Activated T-helper 2 cell treated with anti-CD3 and anti-CD28 coated beads, Interferon-gamma antibody, Interleukin-2, Interleukin-4, amounts not matched to agents 10 μg/mL and 5 μg/mL and 100 μg/mL, durations not matched to agents 14 hours and 24 hours and 36 hours (primary cell): ENCODE results near the gene AMBRA1. TPM values are rescaled to one million over a fixed set of nuclear protein-coding genes. Genes with fewer than 3 reads are reported as not detected.

ENCODE experiments used
- DNase-seq: peaks from one replicate; pipeline ENCODE4 v3.0.0; 2021; ENCODE audit warnings: low spot score
- H3K27ac Mint-ChIP-seq: one replicate; pipeline ENCODE4 v1.8.0; 2021; ENCODE audit warnings: mixed read lengths
- H3K27me3 Mint-ChIP-seq: one replicate; pipeline ENCODE4 v1.8.0; 2021; ENCODE audit warnings: low read depth, mixed read lengths
- H3K36me3 Mint-ChIP-seq: one replicate; pipeline ENCODE4 v1.8.0; 2021; ENCODE audit warnings: low read depth, mixed read lengths
- H3K4me1 Mint-ChIP-seq: one replicate; pipeline ENCODE4 v1.8.0; 2021; ENCODE audit warnings: low read depth, mixed read lengths
- H3K4me3 Mint-ChIP-seq: one replicate; pipeline ENCODE4 v1.8.0; 2021; ENCODE audit warnings: low read depth, mild to moderate bottlenecking, moderate library complexity, mixed read lengths
- H3K9me3 Mint-ChIP-seq: one replicate; pipeline ENCODE4 v1.8.0; 2021; ENCODE audit warnings: mixed read lengths
- intact Hi-C: fragments of 100-400 bp; cut with micrococcal nuclease; formaldehyde crosslinking; loops from one replicate; pipeline ENCODE4 v1.15.1; 2023
- total RNA-seq: library from RNA; stranded (reverse); gene quantifications from 2 replicates; pipeline ENCODE4 v1.2.3, GENCODE V29; 2022

AMBRA1 gene
- total RNA-seq, 1 donor from 2014 or later, result 32.7 TPM

GRCh38 chr11:46414466-46414796 lies 179.4 kb downstream of the AMBRA1 start:
- Mint-ChIP-seq H3K36me3 (peaks cover 30% of the 10 kb centered on the region), H3K4me3 (no peak overlapping the region), H3K9me3 (no peaks in the 10 kb centered on the region), H3K27me3 (no peaks in the 10 kb centered on the region), H3K4me1 (no peaks in the 10 kb centered on the region), H3K27ac (no peak overlapping the region)
- no peak for DNase-seq
- intact Hi-C loops, result no loop called here

- H3K4me3 Mint-ChIP-seq, result no peak overlapping the region
- intact Hi-C loops, result no loop called here
- no peaks in the 10 kb centered on the region for H3K4me1 Mint-ChIP-seq
- no peak overlapping the region for H3K27ac Mint-ChIP-seq
- no peaks in the 10 kb centered on the region for H3K27me3 Mint-ChIP-seq
- peaks cover 30% of the 10 kb centered on the region for H3K36me3 Mint-ChIP-seq
- no peaks in the 10 kb centered on the region for H3K9me3 Mint-ChIP-seq
- DNase-seq, result no peak
Observed at GRCh38 chr11:46413760-46414465, 179.9 kb downstream of the AMBRA1 start.

- no peak overlapping the region for H3K4me3 Mint-ChIP-seq
- intact Hi-C loops, result no loop called here
- H3K27me3 Mint-ChIP-seq, result no peaks in the 10 kb centered on the region
- no peaks in the 10 kb centered on the region for H3K9me3 Mint-ChIP-seq
- no peak for DNase-seq
- no peaks in the 10 kb centered on the region for H3K4me1 Mint-ChIP-seq
- no peak overlapping the region for H3K27ac Mint-ChIP-seq
- H3K36me3 Mint-ChIP-seq, result peaks cover 28% of the 10 kb centered on the region
Observed at GRCh38 chr11:46410021-46410420, 183.8 kb downstream of the AMBRA1 start.

GRCh38 chr11:46408407-46408986 lies 185.3 kb downstream of the AMBRA1 start:
- Mint-ChIP-seq H3K4me3 (no peak overlapping the region), H3K9me3 (no peaks in the 10 kb centered on the region), H3K27ac (no peak overlapping the region), H3K27me3 (no peaks in the 10 kb centered on the region), H3K36me3 (peaks cover 24% of the 10 kb centered on the region), H3K4me1 (no peaks in the 10 kb centered on the region)
- DNase-seq, result no peak
- intact Hi-C loops, result no loop called here

GRCh38 chr11:46407635-46408034 lies 186.2 kb downstream of the AMBRA1 start:
- no peak for DNase-seq
- no peaks in the 10 kb centered on the region for H3K27me3 Mint-ChIP-seq
- peaks cover 27% of the 10 kb centered on the region for H3K36me3 Mint-ChIP-seq
- H3K27ac Mint-ChIP-seq, result no peak overlapping the region
- H3K4me1 Mint-ChIP-seq, result no peaks in the 10 kb centered on the region
- no peaks in the 10 kb centered on the region for H3K9me3 Mint-ChIP-seq
- intact Hi-C loops, result no loop called here
- no peak overlapping the region for H3K4me3 Mint-ChIP-seq

GRCh38 chr11:46404476-46405017 lies 189.3 kb downstream of the AMBRA1 start:
- intact Hi-C loops, result no loop called here
- H3K9me3 Mint-ChIP-seq, result no peaks in the 10 kb centered on the region

GRCh38 chr11:46402957-46403902 lies 190.6 kb downstream of the AMBRA1 start:
- Mint-ChIP-seq H3K27ac (no peak overlapping the region), H3K4me1 (no peaks in the 10 kb centered on the region), H3K9me3 (no peaks in the 10 kb centered on the region), H3K27me3 (no peaks in the 10 kb centered on the region), H3K36me3 (peaks cover 19% of the 10 kb centered on the region), H3K4me3 (no peak overlapping the region)
- intact Hi-C loops, result no loop called here
- no peak for DNase-seq

More at GRCh38 chr11:46404476-46405017, 189.3 kb downstream of the AMBRA1 start:
- H3K36me3 Mint-ChIP-seq, result peaks cover 22% of the 10 kb centered on the region
- H3K4me3 Mint-ChIP-seq, result no peak overlapping the region
- no peaks in the 10 kb centered on the region for H3K4me1 Mint-ChIP-seq
- DNase-seq, result no peak
- no peaks in the 10 kb centered on the region for H3K27me3 Mint-ChIP-seq
- no peak overlapping the region for H3K27ac Mint-ChIP-seq

GRCh38 chr11:46397526-46397925 lies 196.3 kb downstream of the AMBRA1 start:
- no peak overlapping the region for H3K27ac Mint-ChIP-seq
- peaks cover 13% of the 10 kb centered on the region for H3K27me3 Mint-ChIP-seq
- no peaks in the 10 kb centered on the region for H3K9me3 Mint-ChIP-seq
- intact Hi-C loops, result no loop called here
- no peak overlapping the region for H3K4me3 Mint-ChIP-seq
- H3K36me3 Mint-ChIP-seq, result peaks cover 1% of the 10 kb centered on the region
- H3K4me1 Mint-ChIP-seq, result peaks cover 7% of the 10 kb centered on the region
- DNase-seq, result no peak

- DNase-seq, result no peak
- H3K36me3 Mint-ChIP-seq, result no peaks in the 10 kb centered on the region
- peaks cover 34% of the 10 kb centered on the region for H3K27me3 Mint-ChIP-seq
- intact Hi-C loops, result no loop called here
- no peaks in the 10 kb centered on the region for H3K9me3 Mint-ChIP-seq
- H3K4me1 Mint-ChIP-seq, result peaks cover 9% of the 10 kb centered on the region
- H3K4me3 Mint-ChIP-seq, result no peak overlapping the region
- no peak overlapping the region for H3K27ac Mint-ChIP-seq
Observed at GRCh38 chr11:46393759-46394158, 200.1 kb downstream of the AMBRA1 start.

GRCh38 chr11:46393231-46393616 lies 200.6 kb downstream of the AMBRA1 start:
- H3K9me3 Mint-ChIP-seq, result no peaks in the 10 kb centered on the region
- H3K4me1 Mint-ChIP-seq, result peaks cover 11% of the 10 kb centered on the region
- no peaks in the 10 kb centered on the region for H3K36me3 Mint-ChIP-seq
- intact Hi-C loops, result no loop called here
- H3K27me3 Mint-ChIP-seq, result peaks cover 39% of the 10 kb centered on the region
- peak overlapping the region; percentile 71 for H3K4me3 Mint-ChIP-seq
- H3K27ac Mint-ChIP-seq, result no peak overlapping the region
- DNase-seq, result no peak

- DNase-seq, result peak; percentile 77
- peak overlapping the region; percentile 71 for H3K4me3 Mint-ChIP-seq
- H3K27ac Mint-ChIP-seq, result no peak overlapping the region
- H3K9me3 Mint-ChIP-seq, result no peaks in the 10 kb centered on the region
- H3K4me1 Mint-ChIP-seq, result peaks cover 15% of the 10 kb centered on the region
- intact Hi-C loops, result no loop called here
- peaks cover 43% of the 10 kb centered on the region for H3K27me3 Mint-ChIP-seq
- H3K36me3 Mint-ChIP-seq, result no peaks in the 10 kb centered on the region
Observed at GRCh38 chr11:46392421-46393230, 201.2 kb downstream of the AMBRA1 start.
